ENCODE measurements around the gene CNOT1.
A peak's percentile ranks its signal among the peaks of the same experiment; 100 is the strongest.
"Not testable (repeated sequence)": the region's sequence is repeated elsewhere in the genome, so short reads cannot be mapped to it uniquely, and the experiment has no call there.

CNOT1 gene

DNA sequence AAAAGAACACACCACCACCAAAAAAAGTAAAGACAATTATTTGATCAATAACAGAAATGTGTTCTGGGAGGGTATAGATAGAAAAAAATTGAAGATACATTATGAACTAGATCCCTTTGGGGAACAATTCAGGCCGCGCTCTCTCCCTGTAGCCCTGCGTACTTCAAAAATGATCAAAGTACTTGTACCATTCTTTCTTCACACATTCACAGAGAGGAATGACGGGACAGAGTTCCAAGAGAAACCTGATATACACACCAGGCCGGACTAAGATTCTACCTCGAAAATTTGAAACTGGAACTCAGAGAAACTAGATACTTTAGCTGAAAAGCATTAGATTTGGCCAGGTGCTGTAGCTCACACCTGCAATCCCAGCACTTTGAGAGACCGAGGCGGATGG lies 50.0 kb downstream of the CNOT1 start:
- no peak for DNase-seq

- no peak for DNase-seq
These were observed 51.0 kb downstream of the CNOT1 start for GRCh38 chr16:58578642-58579041.

DNA sequence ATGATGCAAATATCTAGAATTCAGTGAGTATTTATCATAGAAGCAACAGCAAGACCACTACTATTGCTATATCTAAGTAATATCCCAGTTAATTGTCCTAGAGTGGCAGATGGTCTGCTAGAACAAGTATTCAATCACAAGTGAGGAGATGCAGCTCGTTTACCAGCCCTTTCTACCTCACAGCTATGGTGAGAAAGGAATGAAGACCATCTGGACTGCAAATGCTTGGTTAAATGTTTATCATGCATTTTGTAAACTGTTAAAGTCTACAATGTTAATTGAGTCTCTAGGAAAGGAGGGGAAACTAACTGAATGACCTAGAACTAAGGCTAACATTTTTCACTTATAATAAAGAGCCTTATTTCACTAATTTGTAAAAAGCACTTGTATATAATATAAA lies 52.5 kb downstream of the CNOT1 start:
- no peak for DNase-seq

- DNase-seq, result no peak
These were observed 54.7 kb downstream of the CNOT1 start for GRCh38 chr16:58574895-58575294.

DNA sequence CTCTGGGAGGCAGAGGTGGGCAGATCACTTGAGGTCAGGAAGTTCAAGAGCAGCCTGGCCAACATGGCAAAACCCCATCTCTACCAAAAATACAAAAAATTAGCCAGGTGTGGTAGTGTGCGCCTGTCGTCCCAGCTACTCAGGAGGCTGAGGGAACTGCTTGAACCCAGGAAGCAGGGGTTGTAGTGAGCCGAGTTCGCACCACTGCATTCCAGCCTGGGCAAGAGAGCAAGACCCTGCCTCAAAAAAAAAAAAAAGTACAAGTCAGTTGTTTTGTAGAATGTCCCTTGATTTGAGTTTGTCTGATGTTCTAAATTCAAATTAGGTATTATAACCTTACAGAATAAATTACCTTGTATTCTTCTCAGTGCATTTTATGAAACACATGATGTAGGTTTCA lies 63.9 kb downstream of the CNOT1 start:
- DNase-seq, result not testable (repeated sequence)

- DNase-seq, result no peak
These were observed 65.9 kb downstream of the CNOT1 start for GRCh38 chr16:58563775-58564174.

- peak; percentile 50 for DNase-seq
These were observed 66.4 kb downstream of the CNOT1 start for GRCh38 chr16:58563235-58563634.

DNA sequence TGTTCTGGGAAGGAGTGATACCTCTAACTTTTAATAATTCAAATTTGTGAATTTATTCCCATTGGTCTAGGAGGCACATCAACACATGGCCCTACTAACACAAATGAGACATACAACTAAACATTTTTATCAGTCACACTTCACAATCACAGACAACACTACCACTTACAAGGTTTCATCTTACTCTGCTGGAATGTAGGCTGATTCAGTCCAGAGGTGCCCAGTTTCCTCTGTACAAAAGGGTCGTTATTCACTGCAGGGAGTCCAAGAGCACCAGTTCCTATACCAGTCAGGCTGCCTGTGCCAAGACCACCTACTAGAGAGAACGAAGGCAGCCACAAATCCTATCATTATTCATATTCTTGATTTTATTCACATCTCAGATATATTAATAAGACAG lies 72.9 kb downstream of the CNOT1 start:
- DNase-seq, result no peak

GRCh38 chr16:58551496-58551895 lies 78.1 kb downstream of the CNOT1 start:
- no peak for DNase-seq

- DNase-seq, result no peak
These were observed 81.2 kb downstream of the CNOT1 start for GRCh38 chr16:58548378-58548777.

DNA sequence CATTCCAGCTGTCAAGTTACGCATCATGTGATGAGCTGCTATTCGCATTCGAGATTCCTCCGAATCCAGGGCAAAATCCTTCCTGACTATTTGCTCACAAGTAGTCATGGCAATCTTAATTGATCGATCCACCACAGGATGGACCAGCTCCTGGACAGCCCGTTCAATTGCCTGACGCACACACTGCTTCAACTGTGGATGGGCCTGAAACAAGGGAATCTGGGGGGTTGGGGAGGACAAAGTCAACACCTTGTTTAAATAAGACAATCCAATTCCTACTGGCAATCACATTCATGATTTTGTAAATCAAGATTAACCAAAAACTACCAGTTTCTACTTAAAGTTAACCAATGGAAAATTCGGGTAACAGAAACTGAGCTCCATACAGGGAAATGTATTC lies 85.9 kb downstream of the CNOT1 start:
- DNase-seq, result no peak

- DNase-seq, result no peak
These were observed 87.3 kb downstream of the CNOT1 start for GRCh38 chr16:58542291-58542690.

DNA sequence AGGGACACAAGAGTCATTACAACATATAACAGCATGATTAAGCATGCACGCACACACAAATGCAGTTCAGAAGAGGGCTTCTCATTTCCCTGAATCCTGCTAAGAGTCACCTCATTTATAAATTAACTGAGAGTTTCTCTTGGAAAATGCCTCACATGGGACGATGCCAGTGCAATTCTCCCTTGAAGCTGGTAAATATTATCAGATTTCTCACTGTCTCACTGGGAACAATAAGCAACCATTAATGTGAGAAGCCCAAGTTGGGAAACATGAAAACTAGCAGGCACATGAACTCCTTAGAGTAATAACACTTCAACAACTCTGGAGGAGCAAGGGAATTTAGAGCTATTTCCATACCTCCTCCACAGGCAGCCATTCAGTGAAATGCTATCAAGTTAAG lies 87.9 kb downstream of the CNOT1 start:
- DNase-seq, result no peak

GRCh38 chr16:58537124-58537906 lies 92.3 kb downstream of the CNOT1 start:
- DNase-seq, result no peak

- no peak for DNase-seq
These were observed 93.3 kb downstream of the CNOT1 start for GRCh38 chr16:58536278-58536677.

DNA sequence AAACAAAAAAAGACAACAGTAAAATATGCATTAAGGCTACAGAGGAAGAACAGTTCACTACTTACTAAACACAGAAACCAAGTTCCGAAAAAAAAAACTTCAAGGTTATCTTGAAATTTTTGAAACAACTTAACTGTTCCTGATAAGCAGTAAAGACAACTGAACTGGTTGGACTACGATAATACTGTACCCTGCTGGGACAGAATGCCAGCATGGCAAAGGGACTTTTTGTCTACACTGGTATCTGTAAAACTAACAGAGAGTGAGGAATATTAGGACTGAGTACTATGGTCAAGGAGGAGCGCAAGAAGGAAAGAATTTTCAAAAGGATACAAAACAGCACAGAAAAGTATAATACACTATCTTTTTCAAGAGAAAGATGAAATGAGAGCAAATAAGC lies 94.5 kb downstream of the CNOT1 start:
- DNase-seq, result no peak

DNA sequence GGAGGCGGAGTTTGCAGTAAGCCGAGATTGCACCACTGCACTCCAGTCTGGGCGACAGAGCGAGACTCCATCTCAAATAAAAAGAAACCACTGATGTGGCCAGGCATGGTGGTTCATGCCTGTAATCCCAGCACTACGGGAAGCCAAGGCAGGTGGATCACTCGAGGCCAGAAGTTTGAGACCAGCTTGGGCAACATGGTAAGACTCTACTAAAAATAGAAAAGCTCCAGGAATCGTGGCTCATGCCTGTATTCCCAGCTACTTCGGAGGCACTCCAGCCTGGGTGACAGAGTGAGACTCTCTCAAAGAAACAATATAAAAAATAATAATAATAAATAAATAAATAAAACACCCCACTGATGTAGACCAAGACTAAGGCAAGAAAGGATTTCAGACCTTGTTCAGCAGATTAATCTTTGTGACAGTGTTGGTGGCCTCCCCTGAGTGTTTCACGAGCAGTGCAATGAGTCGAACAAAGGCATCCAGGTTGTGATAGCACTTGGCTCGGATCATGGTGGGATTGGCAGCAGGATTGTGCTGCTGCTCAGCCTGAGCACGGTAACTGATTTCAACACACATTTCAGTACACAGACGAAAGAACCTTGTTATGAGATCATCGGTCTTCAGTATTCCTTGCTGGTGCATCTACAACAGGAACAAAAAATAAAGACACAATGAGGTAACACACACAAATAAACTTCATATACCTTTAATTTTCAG lies 95.7 kb downstream of the CNOT1 start:
- DNase-seq, result no peak

- no peak for DNase-seq
These were observed 97.2 kb downstream of the CNOT1 start for GRCh38 chr16:58532414-58532813.

- DNase-seq, result no peak
These were observed 99.4 kb downstream of the CNOT1 start for GRCh38 chr16:58530179-58530578.

DNA sequence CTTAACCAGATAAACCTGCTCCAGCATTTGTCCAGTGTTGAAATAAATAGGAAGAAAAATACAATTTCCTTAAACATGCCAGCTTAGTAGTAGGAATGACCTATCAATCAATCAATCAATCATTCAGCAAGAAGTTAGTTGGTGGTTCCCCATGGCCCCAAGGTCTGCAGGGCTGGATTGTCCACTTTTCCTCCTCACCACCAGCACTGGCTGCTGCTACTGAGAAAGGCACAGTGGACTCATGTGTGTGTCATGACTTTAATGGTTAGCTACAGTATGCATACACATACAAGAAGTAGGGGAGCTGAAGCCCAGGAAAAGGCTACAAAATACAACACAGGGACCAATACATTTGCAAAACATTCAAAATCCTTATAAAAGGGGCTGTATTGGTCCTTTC lies 109.9 kb downstream of the CNOT1 start:
- DNase-seq, result no peak

GRCh38 chr16:58518980-58519368 lies 110.7 kb downstream of the CNOT1 start:
- no peak for DNase-seq

DNA sequence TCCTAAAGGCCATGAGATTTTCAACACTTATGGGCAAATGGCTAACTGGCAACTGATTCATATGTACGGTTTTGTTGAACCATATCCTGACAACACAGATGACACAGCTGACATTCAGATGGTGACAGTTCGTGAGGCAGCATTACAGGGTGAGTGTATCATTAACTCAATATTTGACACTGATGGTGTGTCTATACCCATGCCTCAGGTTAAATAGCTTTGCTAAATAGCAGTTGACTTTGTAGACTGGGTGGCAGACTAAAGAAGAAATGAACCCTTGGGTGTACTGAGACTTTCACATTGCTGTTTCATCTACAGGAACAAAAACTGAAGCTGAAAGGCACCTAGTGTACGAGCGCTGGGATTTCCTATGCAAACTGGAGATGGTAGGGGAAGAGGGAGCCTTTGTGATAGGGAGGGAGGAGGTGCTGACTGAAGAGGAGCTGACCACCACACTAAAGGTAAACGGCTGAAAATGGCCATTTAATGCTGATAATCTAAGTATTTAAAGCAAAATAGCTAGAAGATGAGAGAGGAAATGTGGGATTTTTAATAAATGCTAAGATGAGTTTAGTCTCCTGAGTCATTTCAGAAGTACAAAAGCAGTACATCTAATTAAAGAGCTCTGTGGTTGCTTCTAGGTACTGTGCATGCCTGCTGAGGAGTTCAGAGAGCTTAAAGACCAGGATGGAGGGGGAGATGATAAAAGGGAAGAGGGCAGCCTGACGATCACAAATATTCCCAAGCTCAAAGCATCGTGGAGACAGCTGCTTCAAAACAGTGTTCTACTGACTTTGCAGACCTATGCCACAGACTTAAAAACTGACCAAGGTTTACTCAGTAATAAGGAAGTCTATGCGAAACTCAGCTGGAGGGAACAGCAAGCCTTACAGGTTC lies 111.3 kb downstream of the CNOT1 start:
- DNase-seq, result no peak

- no peak for DNase-seq
These were observed 112.9 kb downstream of the CNOT1 start for GRCh38 chr16:58516768-58517107.

Data from HCEC 1CT (cell line).